Measurements from ENCODE around the gene VPS37C. TPM values are rescaled to one million over a fixed set of nuclear protein-coding genes. Genes with fewer than 3 reads are reported as not detected.

Gene VPS37C
- total and polyA plus RNA-seq, 2 of the 13 experiments (the other 11 are each of a cell fraction or from before 2014, with no cell fraction given): 7.5 to 8.8 TPM

DNA sequence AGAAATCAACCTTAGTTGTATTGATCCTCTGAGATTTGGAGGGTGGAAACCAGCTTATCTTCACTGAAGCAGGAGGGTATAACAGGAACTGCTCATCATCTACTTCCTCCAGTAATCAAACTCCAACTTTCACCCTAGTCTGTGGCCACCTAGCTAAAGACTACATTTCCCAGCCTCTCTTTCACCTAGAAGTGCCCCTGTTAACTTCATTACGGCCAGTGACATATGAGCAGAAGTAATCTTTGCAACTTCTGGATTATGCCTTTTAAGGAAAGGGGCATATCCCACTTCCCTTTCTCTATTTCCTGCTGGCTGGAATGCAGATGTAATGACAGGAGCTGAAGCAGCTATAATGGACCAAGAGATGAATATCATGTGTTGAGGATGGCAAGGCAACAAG, 7.6 kb upstream of the VPS37C start:
- H3K27me3 ChIP-seq (ENCODE audit: control insufficient read depth in 1 of 2, insufficient read depth in 2 of 2, low read length in 2 of 2): peaks cover 1 to 15% of the 10 kb centered on the region in 2 experiments; a peak in 2 of 5 replicates

DNA sequence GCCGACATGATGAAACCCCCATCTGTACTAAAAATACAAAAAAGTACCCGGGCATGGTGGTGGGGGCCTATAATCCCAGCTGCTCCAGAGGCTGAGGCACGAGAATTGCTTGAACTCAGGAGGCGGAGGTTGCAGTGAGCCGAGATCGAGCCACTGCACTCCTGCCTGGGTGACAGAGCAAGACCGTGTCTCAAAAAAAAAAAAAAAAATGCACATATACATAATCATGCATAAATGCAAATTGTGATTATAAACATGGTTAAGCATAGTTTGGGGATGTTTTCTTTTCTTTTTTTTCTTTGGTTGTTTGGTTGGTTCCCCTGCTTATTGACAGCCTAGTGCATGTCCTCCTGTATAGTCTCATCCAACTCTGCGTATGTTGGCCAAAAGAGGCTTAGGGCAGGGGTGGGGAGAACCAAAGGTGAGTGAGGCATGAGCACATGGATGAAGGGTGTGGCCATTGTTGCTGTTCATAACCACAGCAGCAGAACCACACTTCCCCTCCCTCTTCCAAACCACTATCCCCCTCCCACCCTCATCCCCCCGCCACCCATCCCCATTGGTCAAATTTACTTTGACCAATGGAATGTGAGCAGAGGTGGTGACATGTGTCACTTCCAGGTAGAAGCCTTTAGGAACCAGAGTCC, 6.9 kb upstream of the VPS37C start:
- in situ Hi-C loops (cut with HindIII; ENCODE audit: extremely low pct_ligation_motif_present, low pct_unique_long_range_greater_than_20kb): no loop called here
- Histone ChIP-seq H3K27me3 (ENCODE audit: control insufficient read depth in 1 of 2, insufficient read depth in 2 of 2, low read length in 2 of 2) (peaks cover 0 to 13% of the 10 kb centered on the region in 2 experiments; a peak in 2 of 5 replicates), H3K9me3 (ENCODE audit: low read length) (no peaks in the 10 kb centered on the region), H3K9ac (ENCODE audit: insufficient read depth, low read depth, low read length) (no peak overlapping the region), H4K20me1 (ENCODE audit: insufficient read depth, low read length) (no peaks in the 10 kb centered on the region), H3K36me3 (replicated peaks in 1 of 2; ENCODE audit: control insufficient read depth in 1 of 2, insufficient read depth in 2 of 2, low read length in 2 of 2) (no peaks in the 10 kb centered on the region), H2AFZ (ENCODE audit: low read length) (no peak overlapping the region), H3K4me1 (ENCODE audit: insufficient read depth, low read length) (peaks cover 26% of the 10 kb centered on the region), H3K27ac (ENCODE audit: extremely low read length, insufficient read depth, low read length) (no peak overlapping the region), H3K79me2 (ENCODE audit: insufficient read depth, low read length) (no peaks in the 10 kb centered on the region), H3K4me3 (replicated peaks in 1 of 3; ENCODE audit: insufficient read depth in 1 of 3, low read depth in 2 of 3, low read length in 3 of 3) (no peak overlapping the region), H3K4me2 (ENCODE audit: low read depth, low read length) (no peak overlapping the region)
- intact Hi-C loops (cut with micrococcal nuclease; ENCODE audit: unreplicated experiment): no loop called here
- ChIA-PET CTCF (ENCODE audit: low intra/inter-chr PET ratio, low total read pairs) (no interaction called here), POLR2A (no interaction called here)
- 43% methylated on average over 9 of the region's 9 CpGs for WGBS (ENCODE audit: low lambda C conversion rate)
- ATAC-seq (no peak), DNase-seq (ENCODE audit: low spot score) (no peak), FAIRE-seq (no peak)
- no TSS peak for BruUV-seq (replicated peaks)
- TF ChIP-seq, protein P1, sequence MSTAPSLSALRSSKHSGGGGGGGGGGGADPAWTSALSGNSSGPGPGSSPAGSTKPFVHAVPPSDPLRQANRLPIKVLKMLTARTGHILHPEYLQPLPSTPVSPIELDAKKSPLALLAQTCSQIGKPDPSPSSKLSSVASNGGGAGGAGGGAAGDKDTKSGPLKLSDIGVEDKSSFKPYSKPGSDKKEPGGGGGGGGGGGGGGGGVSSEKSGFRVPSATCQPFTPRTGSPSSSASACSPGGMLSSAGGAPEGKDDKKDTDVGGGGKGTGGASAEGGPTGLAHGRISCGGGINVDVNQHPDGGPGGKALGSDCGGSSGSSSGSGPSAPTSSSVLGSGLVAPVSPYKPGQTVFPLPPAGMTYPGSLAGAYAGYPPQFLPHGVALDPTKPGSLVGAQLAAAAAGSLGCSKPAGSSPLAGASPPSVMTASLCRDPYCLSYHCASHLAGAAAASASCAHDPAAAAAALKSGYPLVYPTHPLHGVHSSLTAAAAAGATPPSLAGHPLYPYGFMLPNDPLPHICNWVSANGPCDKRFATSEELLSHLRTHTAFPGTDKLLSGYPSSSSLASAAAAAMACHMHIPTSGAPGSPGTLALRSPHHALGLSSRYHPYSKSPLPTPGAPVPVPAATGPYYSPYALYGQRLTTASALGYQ (CRISPR knock-in tag; IDR thresholded peaks at IDR 0.05): no peak
- TF ChIP-seq ZNF670 (CRISPR knock-in tag; IDR thresholded peaks at IDR 0.05; ENCODE audit: borderline replicate concordance) (no peak), ZNF724P (CRISPR knock-in tag; IDR thresholded peaks at IDR 0.05; ENCODE audit: borderline replicate concordance) (no peak), FOXO1 (CRISPR knock-in tag; IDR thresholded peaks at IDR 0.05) (no peak), ZFP82 (CRISPR knock-in tag; IDR thresholded peaks at IDR 0.05; ENCODE audit: borderline replicate concordance) (no peak), SRF (IDR thresholded peaks at IDR 0.05; ENCODE audit: low read depth, low read length) (no peak), ZC3H4 (CRISPR knock-in tag; IDR thresholded peaks at IDR 0.05; ENCODE audit: borderline replicate concordance) (no peak), MYNN (CRISPR knock-in tag; IDR thresholded peaks at IDR 0.05; ENCODE audit: low read depth) (no peak)
- TF ChIP-seq, protein P2, sequence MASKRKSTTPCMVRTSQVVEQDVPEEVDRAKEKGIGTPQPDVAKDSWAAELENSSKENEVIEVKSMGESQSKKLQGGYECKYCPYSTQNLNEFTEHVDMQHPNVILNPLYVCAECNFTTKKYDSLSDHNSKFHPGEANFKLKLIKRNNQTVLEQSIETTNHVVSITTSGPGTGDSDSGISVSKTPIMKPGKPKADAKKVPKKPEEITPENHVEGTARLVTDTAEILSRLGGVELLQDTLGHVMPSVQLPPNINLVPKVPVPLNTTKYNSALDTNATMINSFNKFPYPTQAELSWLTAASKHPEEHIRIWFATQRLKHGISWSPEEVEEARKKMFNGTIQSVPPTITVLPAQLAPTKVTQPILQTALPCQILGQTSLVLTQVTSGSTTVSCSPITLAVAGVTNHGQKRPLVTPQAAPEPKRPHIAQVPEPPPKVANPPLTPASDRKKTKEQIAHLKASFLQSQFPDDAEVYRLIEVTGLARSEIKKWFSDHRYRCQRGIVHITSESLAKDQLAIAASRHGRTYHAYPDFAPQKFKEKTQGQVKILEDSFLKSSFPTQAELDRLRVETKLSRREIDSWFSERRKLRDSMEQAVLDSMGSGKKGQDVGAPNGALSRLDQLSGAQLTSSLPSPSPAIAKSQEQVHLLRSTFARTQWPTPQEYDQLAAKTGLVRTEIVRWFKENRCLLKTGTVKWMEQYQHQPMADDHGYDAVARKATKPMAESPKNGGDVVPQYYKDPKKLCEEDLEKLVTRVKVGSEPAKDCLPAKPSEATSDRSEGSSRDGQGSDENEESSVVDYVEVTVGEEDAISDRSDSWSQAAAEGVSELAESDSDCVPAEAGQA (IDR thresholded peaks at IDR 0.05; ENCODE audit: low read depth): no peak
- TF ChIP-seq, protein P2 (CRISPR knock-in tag; IDR thresholded peaks at IDR 0.05; ENCODE audit: borderline replicate concordance): no peak

More for the DNA sequence above, 7.6 kb upstream of the VPS37C start:
- Histone ChIP-seq H3K4me2 (ENCODE audit: low read depth, low read length) (no peak overlapping the region), H2AFZ (ENCODE audit: low read length) (no peak overlapping the region), H3K79me2 (ENCODE audit: insufficient read depth, low read length) (no peaks in the 10 kb centered on the region), H3K9ac (ENCODE audit: insufficient read depth, low read depth, low read length) (no peak overlapping the region), H3K4me3 (replicated peaks in 1 of 3; ENCODE audit: insufficient read depth in 1 of 3, low read depth in 2 of 3, low read length in 3 of 3) (no peak overlapping the region), H3K9me3 (ENCODE audit: low read length) (no peaks in the 10 kb centered on the region), H3K36me3 (replicated peaks in 1 of 2; ENCODE audit: control insufficient read depth in 1 of 2, insufficient read depth in 2 of 2, low read length in 2 of 2) (no peaks in the 10 kb centered on the region), H3K4me1 (ENCODE audit: insufficient read depth, low read length) (peaks cover 19% of the 10 kb centered on the region), H3K27ac (ENCODE audit: extremely low read length, insufficient read depth, low read length) (no peak overlapping the region), H4K20me1 (ENCODE audit: insufficient read depth, low read length) (no peaks in the 10 kb centered on the region)
- BruUV-seq (replicated peaks): no TSS peak
- in situ Hi-C loops (cut with HindIII; ENCODE audit: extremely low pct_ligation_motif_present, low pct_unique_long_range_greater_than_20kb) (no loop called here), intact Hi-C loops (cut with micrococcal nuclease; ENCODE audit: unreplicated experiment) (no loop called here)
- DNase-seq (ENCODE audit: low spot score) (no peak), FAIRE-seq (no peak), ATAC-seq (no peak)
- POLR2A ChIA-PET: no interaction called here
- TF ChIP-seq KAT8 (CRISPR knock-in tag; IDR thresholded peaks at IDR 0.05): no peak
- 0 out of 2 replicates have a peak, but pooled peaks have one; percentile 28 for TF ChIP-seq THAP11 (CRISPR knock-in tag; IDR thresholded peaks at IDR 0.05)
- WGBS (ENCODE audit: low lambda C conversion rate): 36% methylated on average over 1 of the region's 1 CpG
- CTCF ChIA-PET (ENCODE audit: low intra/inter-chr PET ratio, low total read pairs): no interaction called here

Measured in HepG2 (cell line).